GM23338 (cell line): Measurements from ENCODE around the gene INPP4B. TPM values are rescaled to one million over a fixed set of nuclear protein-coding genes. Genes with fewer than 3 reads are reported as not detected.

Experiments
- ATAC-seq: fragments of 200-7000 bp; cut with Tn5 transposase; 3 replicates; pipeline ENCODE4 v1.9.1; 2020
- DNase-seq: peaks from one replicate; pipeline ENCODE4 v3.0.0-alpha.2; 2015; ENCODE audit warnings: low spot score
- H2AFZ ChIP-seq: fragments of 200-600 bp; sonication (generic); 2 replicates; pipeline ENCODE4 v1.8.0; 2016; ENCODE audit warnings: antibody characterized with exemption, mild to moderate bottlenecking, moderate library complexity
- H3F3A ChIP-seq: fragments of 200-600 bp; sonication (generic); replicated peaks from 2 replicates; pipeline ENCODE4 v1.8.0; 2017; ENCODE audit warnings: antibody characterized with exemption, mixed run types, low read depth
- H3K27ac ChIP-seq: fragments of 200-600 bp; sonication (generic); 2 replicates; pipeline ENCODE4 v1.6.1; 2016; ENCODE audit warnings: low read depth
- H3K27me3 ChIP-seq: fragments of 200-600 bp; sonication (generic); 2 replicates; pipeline ENCODE4 v1.8.0; 2016; ENCODE audit warnings: mild to moderate bottlenecking, mixed run types, moderate library complexity; ENCODE audit not compliant: insufficient read depth
- H3K36me3 ChIP-seq: fragments of 200-600 bp; sonication (generic); 2 replicates; pipeline ENCODE4 v1.8.0; 2016; ENCODE audit warnings: mild to moderate bottlenecking; ENCODE audit not compliant: insufficient read depth
- H3K4me1 ChIP-seq: fragments of 200-600 bp; sonication (generic); 2 replicates; pipeline ENCODE4 v1.8.0; 2016; ENCODE audit warnings: mild to moderate bottlenecking, moderate library complexity; ENCODE audit not compliant: insufficient read depth
- H3K4me2 ChIP-seq: fragments of 200-600 bp; sonication (generic); 2 replicates; pipeline ENCODE4 v1.7.1; 2017; ENCODE audit warnings: mixed run types
- H3K4me3 ChIP-seq: fragments of 200-600 bp; sonication (generic); 2 replicates; pipeline ENCODE4 v1.6.1; 2016; ENCODE audit warnings: mixed run types
- H3K79me2 ChIP-seq: fragments of 200-600 bp; sonication (generic); replicated peaks from 2 replicates; pipeline ENCODE4 v1.8.0; 2017; ENCODE audit warnings: mild to moderate bottlenecking; ENCODE audit not compliant: insufficient read depth
- H3K9me2 ChIP-seq: fragments of 200-600 bp; sonication (generic); 2 replicates; pipeline ENCODE4 v1.8.0; 2017; ENCODE audit not compliant: insufficient read depth
- H4K20me1 ChIP-seq: fragments of 200-600 bp; sonication (generic); replicated peaks from 2 replicates; pipeline ENCODE4 v1.8.0; 2017; ENCODE audit warnings: mild to moderate bottlenecking; ENCODE audit not compliant: insufficient read depth
- H3K27ac Mint-ChIP-seq: 2 replicates; pipeline ENCODE4 v1.8.0; 2020; ENCODE audit warnings: inconsistent platforms, mild to moderate bottlenecking, moderate library complexity, mixed read lengths
- H3K27me3 Mint-ChIP-seq: 3 replicates; pipeline ENCODE4 v1.8.0; 2022; ENCODE audit warnings: low read depth, mild to moderate bottlenecking, moderate library complexity, mixed read lengths, inconsistent platforms; ENCODE audit not compliant: insufficient read depth, poor library complexity
- H3K36me3 Mint-ChIP-seq: 3 replicates; pipeline ENCODE4 v1.8.0; 2021; ENCODE audit warnings: low read depth, mild to moderate bottlenecking, inconsistent platforms, moderate library complexity, mixed read lengths
- H3K4me1 Mint-ChIP-seq: 3 replicates; pipeline ENCODE4 v1.8.0; 2020; ENCODE audit warnings: mild to moderate bottlenecking, inconsistent platforms, mixed read lengths
- H3K4me3 Mint-ChIP-seq: 3 replicates; pipeline ENCODE4 v1.8.0; 2021; ENCODE audit warnings: moderate library complexity, mild to moderate bottlenecking, inconsistent platforms, mixed read lengths
- H3K9me3 Mint-ChIP-seq: 3 replicates; pipeline ENCODE4 v1.8.0; 2020; ENCODE audit warnings: moderate library complexity, mild to moderate bottlenecking, inconsistent platforms, mixed read lengths
- CREB1 ChIP-seq: fragments of 250-450 bp; sonication (Bioruptor Pico); IDR thresholded peaks from 2 replicates; pipeline ENCODE4 v1.5.0; 2020; ENCODE audit warnings: low read depth, mild to moderate bottlenecking, moderate library complexity
- ETS1 ChIP-seq: IDR thresholded peaks from 2 replicates; pipeline ENCODE4 v1.6.1; 2016; ENCODE audit warnings: antibody characterized with exemption
- EZH2 ChIP-seq: fragments of 200-600 bp; sonication (generic); IDR thresholded peaks from one replicate; pipeline ENCODE4 v1.8.0; 2017; ENCODE audit warnings: antibody characterized with exemption, mild to moderate bottlenecking, low read depth; ENCODE audit not compliant: unreplicated experiment
- EZH2phosphoT487 ChIP-seq: fragments of 200-600 bp; sonication (generic); IDR thresholded peaks from one replicate; pipeline ENCODE4 v1.8.1; 2018; ENCODE audit warnings: antibody characterized with exemption; ENCODE audit not compliant: unreplicated experiment
- JUNB ChIP-seq: IDR thresholded peaks from one replicate; pipeline ENCODE4 v1.6.1; 2016; ENCODE audit warnings: antibody characterized with exemption; ENCODE audit not compliant: unreplicated experiment
- NANOG ChIP-seq: IDR thresholded peaks from 2 replicates; pipeline ENCODE4 v1.6.1; 2016; ENCODE audit warnings: antibody characterized with exemption, borderline replicate concordance
- POLR2AphosphoS5 ChIP-seq: IDR thresholded peaks from 2 replicates; pipeline ENCODE4 v1.6.1; 2016; ENCODE audit warnings: antibody characterized with exemption, low read depth
- REST ChIP-seq: IDR thresholded peaks from one replicate; pipeline ENCODE4 v1.6.1; 2018; ENCODE audit warnings: antibody characterized with exemption; ENCODE audit not compliant: unreplicated experiment
- STAT1 ChIP-seq: IDR thresholded peaks from one replicate; pipeline ENCODE4 v1.6.1; 2016; ENCODE audit warnings: antibody characterized with exemption; ENCODE audit not compliant: unreplicated experiment
- ZNF114 ChIP-seq: fragments of 250-450 bp; sonication (Bioruptor Pico); IDR thresholded peaks from 2 replicates; pipeline ENCODE4 v1.5.0; 2020; ENCODE audit warnings: mild to moderate bottlenecking, moderate library complexity
- ZNF331 ChIP-seq: fragments of 250-450 bp; sonication (Bioruptor Pico); IDR thresholded peaks from 2 replicates; pipeline ENCODE4 v1.5.0; 2020; ENCODE audit warnings: low read depth, mild to moderate bottlenecking, moderate library complexity
- polyA plus RNA-seq: library from polyadenylated mRNA; unstranded; fragments of >200 nt; fragmentation: Nextera tagmentation; extraction: Ambion mirVana; gene quantifications from 2 replicates; pipeline ENCODE4 v1.2.1, GENCODE V29; 2016
- total RNA-seq: library from RNA; depleted of rRNA; stranded (reverse); fragments of >200 nt; shearing (Covaris generic); gene quantifications from 2 replicates; pipeline ENCODE4 v1.2.3, GENCODE V29; 2014
- TF ChIP-seq, protein P1 (sequence below): fragments of 250-450 bp; sonication (Bioruptor Pico); IDR thresholded peaks from 2 replicates; pipeline ENCODE4 v1.5.0; 2020; ENCODE audit warnings: mild to moderate bottlenecking, moderate library complexity
- TF ChIP-seq, protein P2 (sequence below), 2 experiments: fragments of 200-600 bp in 1 of 2; sonication (generic) in 1 of 2; conservative IDR thresholded peaks; 2 replicates each; pipeline versions ENCODE4 v1.5.1 to v1.6.1; 2016 to 2017; ENCODE audit warnings: antibody characterized with exemption in 2 of 2, low read depth in 2 of 2, mild to moderate bottlenecking in 2 of 2, moderate library complexity in 1 of 2

The INPP4B gene
- total and polyA plus RNA-seq, 2 experiments from 2014 or later = 0.11 to 0.14 TPM

DNA sequence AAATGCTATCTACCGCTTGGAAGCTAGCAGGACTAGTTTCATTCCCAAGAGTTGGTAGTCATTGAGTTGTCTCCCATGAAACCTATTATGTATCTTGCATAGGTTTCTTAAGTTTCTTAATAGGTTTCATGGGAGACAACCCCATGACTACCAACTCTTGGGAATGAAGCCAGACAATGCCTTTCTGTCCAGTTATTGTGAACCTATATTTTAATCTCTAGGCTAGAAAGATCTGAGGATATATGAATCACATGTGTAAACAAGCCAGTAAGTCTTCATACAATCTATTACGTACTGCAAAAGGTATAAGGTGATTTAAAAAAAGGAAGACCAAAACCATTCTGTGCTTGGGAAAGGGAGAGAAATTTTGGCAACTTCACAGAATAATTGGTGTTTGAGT lies 162.6 kb downstream of the INPP4B start:
- no peaks in the 10 kb centered on the region for H3K36me3 Mint-ChIP-seq
- H3K9me2 ChIP-seq = no peaks in the 10 kb centered on the region
- H3K4me1 Mint-ChIP-seq = no peaks in the 10 kb centered on the region
- H3K27ac Mint-ChIP-seq = no peak overlapping the region
- no peaks in the 10 kb centered on the region for H3F3A ChIP-seq
- peaks cover 2% of the 10 kb centered on the region for H3K27me3 Mint-ChIP-seq
- H2AFZ ChIP-seq = no peak overlapping the region
- no peak overlapping the region for H3K27ac ChIP-seq
- ATAC-seq (no peak), DNase-seq (no peak)
- no peak overlapping the region for H3K4me2 ChIP-seq
- no peaks in the 10 kb centered on the region for H3K36me3 ChIP-seq
- H3K4me3 Mint-ChIP-seq = no peak overlapping the region
- no peaks in the 10 kb centered on the region for H3K4me1 ChIP-seq
- H3K79me2 ChIP-seq = no peaks in the 10 kb centered on the region
- no peak overlapping the region for H3K4me3 ChIP-seq
- TF ChIP-seq EZH2 (no peak), STAT1 (no peak), ZNF114 (CRISPR knock-in tag) (no peak), ETS1 (no peak), JUNB (no peak), REST (no peak), NANOG (no peak), POLR2AphosphoS5 (no peak), ZNF331 (CRISPR knock-in tag) (no peak), CREB1 (CRISPR knock-in tag) (no peak), EZH2phosphoT487 (no peak)
- TF ChIP-seq, protein P1, sequence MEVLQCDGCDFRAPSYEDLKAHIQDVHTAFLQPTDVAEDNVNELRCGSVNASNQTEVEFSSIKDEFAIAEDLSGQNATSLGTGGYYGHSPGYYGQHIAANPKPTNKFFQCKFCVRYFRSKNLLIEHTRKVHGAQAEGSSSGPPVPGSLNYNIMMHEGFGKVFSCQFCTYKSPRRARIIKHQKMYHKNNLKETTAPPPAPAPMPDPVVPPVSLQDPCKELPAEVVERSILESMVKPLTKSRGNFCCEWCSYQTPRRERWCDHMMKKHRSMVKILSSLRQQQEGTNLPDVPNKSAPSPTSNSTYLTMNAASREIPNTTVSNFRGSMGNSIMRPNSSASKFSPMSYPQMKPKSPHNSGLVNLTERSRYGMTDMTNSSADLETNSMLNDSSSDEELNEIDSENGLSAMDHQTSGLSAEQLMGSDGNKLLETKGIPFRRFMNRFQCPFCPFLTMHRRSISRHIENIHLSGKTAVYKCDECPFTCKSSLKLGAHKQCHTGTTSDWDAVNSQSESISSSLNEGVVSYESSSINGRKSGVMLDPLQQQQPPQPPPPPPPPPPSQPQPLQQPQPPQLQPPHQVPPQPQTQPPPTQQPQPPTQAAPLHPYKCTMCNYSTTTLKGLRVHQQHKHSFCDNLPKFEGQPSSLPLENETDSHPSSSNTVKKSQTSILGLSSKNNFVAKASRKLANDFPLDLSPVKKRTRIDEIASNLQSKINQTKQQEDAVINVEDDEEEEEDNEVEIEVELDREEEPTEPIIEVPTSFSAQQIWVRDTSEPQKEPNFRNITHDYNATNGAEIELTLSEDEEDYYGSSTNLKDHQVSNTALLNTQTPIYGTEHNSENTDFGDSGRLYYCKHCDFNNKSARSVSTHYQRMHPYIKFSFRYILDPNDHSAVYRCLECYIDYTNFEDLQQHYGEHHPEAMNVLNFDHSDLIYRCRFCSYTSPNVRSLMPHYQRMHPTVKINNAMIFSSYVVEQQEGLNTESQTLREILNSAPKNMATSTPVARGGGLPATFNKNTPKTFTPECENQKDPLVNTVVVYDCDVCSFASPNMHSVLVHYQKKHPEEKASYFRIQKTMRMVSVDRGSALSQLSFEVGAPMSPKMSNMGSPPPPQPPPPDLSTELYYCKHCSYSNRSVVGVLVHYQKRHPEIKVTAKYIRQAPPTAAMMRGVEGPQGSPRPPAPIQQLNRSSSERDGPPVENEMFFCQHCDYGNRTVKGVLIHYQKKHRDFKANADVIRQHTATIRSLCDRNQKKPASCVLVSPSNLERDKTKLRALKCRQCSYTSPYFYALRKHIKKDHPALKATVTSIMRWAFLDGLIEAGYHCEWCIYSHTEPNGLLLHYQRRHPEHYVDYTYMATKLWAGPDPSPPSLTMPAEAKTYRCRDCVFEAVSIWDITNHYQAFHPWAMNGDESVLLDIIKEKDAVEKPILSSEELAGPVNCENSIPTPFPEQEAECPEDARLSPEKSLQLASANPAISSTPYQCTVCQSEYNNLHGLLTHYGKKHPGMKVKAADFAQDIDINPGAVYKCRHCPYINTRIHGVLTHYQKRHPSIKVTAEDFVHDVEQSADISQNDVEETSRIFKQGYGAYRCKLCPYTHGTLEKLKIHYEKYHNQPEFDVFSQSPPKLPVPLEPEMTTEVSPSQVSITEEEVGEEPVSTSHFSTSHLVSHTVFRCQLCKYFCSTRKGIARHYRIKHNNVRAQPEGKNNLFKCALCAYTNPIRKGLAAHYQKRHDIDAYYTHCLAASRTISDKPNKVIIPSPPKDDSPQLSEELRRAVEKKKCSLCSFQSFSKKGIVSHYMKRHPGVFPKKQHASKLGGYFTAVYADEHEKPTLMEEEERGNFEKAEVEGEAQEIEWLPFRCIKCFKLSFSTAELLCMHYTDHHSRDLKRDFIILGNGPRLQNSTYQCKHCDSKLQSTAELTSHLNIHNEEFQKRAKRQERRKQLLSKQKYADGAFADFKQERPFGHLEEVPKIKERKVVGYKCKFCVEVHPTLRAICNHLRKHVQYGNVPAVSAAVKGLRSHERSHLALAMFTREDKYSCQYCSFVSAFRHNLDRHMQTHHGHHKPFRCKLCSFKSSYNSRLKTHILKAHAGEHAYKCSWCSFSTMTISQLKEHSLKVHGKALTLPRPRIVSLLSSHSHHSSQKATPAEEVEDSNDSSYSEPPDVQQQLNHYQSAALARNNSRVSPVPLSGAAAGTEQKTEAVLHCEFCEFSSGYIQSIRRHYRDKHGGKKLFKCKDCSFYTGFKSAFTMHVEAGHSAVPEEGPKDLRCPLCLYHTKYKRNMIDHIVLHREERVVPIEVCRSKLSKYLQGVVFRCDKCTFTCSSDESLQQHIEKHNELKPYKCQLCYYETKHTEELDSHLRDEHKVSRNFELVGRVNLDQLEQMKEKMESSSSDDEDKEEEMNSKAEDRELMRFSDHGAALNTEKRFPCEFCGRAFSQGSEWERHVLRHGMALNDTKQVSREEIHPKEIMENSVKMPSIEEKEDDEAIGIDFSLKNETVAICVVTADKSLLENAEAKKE (CRISPR knock-in tag) = no peak
- TF ChIP-seq, protein P2, sequence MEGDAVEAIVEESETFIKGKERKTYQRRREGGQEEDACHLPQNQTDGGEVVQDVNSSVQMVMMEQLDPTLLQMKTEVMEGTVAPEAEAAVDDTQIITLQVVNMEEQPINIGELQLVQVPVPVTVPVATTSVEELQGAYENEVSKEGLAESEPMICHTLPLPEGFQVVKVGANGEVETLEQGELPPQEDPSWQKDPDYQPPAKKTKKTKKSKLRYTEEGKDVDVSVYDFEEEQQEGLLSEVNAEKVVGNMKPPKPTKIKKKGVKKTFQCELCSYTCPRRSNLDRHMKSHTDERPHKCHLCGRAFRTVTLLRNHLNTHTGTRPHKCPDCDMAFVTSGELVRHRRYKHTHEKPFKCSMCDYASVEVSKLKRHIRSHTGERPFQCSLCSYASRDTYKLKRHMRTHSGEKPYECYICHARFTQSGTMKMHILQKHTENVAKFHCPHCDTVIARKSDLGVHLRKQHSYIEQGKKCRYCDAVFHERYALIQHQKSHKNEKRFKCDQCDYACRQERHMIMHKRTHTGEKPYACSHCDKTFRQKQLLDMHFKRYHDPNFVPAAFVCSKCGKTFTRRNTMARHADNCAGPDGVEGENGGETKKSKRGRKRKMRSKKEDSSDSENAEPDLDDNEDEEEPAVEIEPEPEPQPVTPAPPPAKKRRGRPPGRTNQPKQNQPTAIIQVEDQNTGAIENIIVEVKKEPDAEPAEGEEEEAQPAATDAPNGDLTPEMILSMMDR (conservative IDR thresholded peaks at IDR 0.05; ENCODE audit: low read depth in 2 of 2) = no peak
- no peaks in the 10 kb centered on the region for H4K20me1 ChIP-seq
- H3K27me3 ChIP-seq = no peaks in the 10 kb centered on the region
- H3K9me3 Mint-ChIP-seq = no peaks in the 10 kb centered on the region
